ENCODE data around the gene ATP5F1E.

The ATP5F1E gene

DNA sequence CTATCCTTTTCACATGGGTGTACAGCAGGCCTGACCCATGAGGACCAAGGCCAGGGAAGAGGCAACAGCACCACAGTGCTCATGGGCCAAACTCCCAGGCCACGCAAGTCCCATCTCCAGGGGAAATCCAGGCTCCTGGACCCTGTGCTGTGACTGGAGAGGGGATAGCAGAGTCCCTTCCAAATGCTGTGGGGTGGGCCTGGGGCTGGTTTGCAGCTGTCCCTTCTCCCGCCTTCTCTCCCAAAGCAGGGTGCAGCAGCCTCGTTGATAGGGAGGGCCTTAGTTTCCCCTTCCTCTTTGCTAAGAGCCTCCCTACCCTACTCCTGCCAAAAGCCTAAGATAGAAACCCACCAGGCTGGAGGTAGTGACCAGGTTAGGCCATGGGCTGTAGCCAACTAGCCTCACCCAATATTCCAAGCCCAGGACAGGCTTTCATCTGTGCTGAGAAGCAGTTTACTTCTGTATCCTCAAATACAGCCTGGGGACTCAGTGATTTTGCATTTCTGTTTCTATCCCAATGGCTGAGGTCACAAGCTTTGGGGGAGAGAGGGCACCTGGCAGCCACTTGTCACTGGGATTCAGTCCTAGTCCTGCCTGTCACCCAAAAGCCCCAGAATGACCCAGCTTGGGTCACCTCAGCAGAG, 26.5 kb downstream of the ATP5F1E start:
- no peak for DNase-seq (ENCODE audit: low spot score)

DNA sequence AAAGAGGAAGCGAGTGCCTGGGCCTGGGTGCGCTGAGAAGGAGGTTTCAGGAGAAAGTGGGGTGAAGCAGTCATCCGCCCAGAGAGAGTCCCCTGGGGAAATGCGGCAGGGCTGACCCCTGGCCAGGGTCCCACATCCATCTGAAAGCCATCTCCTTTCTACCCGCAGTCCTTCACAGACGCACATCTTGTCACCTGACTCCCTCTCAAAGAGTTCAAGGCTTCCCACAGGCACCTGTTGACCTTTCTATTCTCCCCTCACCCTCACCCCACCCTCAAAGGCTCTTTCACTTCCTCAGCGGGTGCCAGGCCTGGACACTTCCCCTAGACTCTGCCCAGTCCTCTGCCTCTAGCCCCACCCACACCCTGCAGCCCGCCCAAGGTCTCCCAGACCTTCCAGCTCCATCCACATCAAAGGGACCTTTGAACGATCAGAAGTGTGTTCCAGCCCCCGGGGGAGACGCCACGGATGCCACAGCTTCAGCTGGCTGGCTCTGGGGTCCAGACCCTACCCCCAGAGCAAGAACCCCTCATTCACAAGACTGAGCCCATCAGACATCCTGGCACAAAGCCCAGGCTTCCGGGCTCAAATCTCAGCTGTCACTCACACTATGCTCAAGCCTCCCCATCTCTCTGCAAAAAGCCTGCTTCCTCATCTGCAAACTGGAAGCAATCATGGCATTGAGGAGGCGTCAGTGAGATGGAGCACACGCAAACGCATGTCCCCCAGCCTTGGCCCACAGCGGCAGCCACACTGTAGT, 27.2 kb downstream of the ATP5F1E start:
- DNase-seq (ENCODE audit: low spot score): no peak

DNA sequence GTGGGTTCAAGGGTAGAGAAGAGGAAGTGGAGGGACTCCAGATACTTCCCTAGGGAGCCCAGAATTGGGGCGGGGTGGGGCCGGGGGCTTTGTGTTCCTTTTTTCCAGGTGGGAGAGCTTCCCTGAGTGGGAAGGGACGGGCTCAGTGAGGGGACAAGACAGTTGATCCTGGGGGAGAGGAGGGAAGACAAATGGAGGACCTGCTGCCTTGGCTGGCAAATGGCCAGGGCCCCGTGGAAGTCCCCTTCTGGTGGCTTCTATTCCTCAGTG, 27.7 kb downstream of the ATP5F1E start:
- no peak for DNase-seq (ENCODE audit: low spot score)

- no peak for DNase-seq (ENCODE audit: low spot score)
Observed at GRCh38 chr20:59003836-59004492, 28.2 kb downstream of the ATP5F1E start.

DNA sequence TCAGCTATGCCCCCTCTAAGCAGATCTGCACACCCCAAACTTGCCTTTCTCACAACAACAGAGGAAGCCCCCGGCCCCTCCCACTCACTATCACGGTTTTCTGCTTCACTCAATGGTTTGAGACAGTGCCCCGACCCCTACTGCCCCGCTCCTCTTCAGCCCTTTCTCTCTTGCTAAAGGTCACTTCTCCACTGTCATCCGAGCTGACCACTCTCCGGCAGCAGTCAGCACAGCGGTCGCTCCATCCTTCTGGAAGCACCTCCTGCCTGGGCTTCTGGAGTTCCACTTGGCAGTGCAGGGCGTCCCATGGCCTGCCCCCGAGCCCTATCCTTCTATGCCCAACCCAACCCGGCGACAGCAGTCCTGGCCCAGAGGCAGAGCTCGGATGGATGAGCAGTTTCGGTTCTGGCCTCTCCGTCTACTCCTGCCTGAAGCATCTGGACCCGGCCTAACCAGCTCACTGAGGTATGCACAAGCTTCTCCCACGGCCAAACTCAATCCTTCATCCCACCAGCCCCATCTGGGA, 29.2 kb downstream of the ATP5F1E start:
- DNase-seq (ENCODE audit: low spot score): no peak

GRCh38 chr20:59002388-59002787, 29.7 kb downstream of the ATP5F1E start:
- no peak for DNase-seq (ENCODE audit: low spot score)

DNA sequence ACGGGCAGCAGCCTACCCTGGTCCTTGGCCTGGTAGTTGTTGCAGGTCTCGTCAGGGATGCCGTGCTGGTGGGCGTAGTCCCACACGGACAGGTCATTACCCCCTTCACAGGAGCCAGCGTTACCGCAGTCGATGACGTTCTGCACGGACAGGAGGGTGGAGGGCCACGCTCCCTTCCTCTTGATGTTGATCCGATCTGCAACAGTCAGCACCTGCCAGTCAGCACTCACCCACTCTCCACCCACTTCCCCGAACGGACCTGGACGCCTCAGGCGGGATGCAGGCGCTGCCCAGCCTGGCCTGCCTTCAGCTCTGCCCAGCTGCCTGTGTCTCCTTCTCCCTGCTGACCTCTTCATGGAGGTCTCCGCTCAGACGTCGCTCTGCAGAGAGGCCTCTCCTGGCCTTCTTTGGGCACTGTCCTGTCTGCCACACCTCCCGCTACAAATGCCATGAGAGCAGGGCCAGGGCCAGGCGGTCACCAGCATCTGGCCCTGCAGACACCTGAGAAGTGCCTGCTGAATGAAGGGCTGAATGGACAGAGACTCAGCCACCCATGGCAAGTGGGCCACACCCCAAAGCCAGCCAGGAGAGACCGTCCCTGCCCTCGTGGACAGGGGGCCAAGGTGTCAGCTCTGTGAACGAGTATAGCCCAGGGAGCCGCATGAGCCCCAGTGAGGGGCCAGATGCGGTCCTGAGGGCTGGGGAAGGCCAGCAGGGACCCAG, 30.5 kb downstream of the ATP5F1E start:
- DNase-seq (ENCODE audit: low spot score): no peak

DNA sequence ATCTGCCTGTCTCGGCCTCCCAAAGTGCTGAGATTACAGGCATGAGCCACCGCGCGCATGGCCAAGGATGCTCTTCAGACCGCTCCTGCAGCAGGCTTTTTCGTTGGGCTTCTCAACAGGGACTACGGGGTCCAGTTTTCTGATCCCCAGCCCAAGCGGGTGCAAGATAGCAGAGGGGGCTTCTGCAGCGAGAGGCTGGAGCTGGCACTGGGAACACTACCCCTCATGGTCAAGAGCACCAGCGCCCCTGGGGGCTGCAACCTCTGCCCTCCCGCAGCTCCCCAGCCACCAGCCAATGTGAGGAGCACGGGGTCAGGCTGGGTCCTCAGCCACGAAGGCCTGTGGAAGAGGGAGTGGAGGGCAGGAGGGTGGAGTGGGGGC, 31.1 kb downstream of the ATP5F1E start:
- no peak for DNase-seq (ENCODE audit: low spot score)

DNA sequence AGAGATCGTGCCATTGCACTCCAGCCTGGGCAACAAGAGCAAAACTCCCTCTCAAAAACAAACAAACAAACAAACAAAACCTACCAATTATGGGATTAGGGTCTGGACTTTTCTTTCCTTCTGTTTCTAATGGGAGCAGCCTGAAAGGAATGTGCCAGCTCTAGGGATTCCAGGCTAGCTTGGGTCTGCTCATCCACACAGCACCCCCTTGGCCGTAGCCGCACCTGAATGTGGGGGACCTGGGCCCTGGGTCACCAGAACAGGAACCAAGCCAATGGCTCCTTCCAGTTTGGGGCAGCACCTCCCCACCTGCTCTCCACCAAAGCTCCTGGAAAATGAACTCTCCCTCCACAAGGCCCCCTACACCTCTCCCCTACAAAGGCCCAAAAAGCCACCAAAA, 31.8 kb downstream of the ATP5F1E start:
- DNase-seq (ENCODE audit: low spot score): no peak

DNA sequence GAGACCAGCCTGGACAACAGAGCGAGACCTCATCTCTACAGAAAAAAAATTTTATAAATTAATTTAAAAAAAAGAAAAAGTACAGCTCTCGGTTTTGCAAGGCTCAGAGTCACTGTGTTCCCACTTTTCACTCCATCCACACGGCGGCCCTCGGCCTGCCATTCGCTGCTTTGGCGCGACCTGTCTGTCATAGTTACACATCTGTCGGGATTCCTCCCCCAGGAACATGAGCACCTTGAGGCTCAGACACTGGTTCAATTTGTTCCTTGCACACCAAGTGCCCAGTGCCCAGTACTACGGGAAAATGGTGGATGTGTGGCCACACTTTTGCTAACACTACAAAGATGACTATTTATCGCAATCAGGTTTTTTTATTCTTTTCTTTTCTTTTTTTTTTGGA, 33.5 kb downstream of the ATP5F1E start:
- DNase-seq (ENCODE audit: low spot score): no peak

- DNase-seq (ENCODE audit: low spot score): no peak
Observed at GRCh38 chr20:58997141-58997770, 34.9 kb downstream of the ATP5F1E start.

DNA sequence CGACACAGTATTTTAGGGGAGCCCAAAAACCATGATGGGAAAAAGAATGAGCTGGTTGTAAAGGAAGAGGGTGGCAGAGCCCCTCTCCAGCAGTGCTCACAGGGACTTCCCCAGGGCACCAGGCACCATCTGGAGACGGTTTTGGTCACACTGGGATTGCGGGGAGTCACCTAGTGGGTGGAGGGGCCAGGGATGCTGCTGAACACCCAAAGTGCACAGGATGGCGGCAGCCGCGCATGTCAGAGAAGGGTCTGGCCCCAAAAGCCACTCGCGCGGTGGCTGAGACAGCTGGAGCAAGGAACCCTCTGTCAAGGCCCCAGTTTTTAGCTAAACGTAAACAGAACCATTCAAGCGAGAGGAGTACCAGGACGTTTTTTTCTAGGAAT, 35.9 kb downstream of the ATP5F1E start:
- no peak for DNase-seq (ENCODE audit: low spot score)

DNA sequence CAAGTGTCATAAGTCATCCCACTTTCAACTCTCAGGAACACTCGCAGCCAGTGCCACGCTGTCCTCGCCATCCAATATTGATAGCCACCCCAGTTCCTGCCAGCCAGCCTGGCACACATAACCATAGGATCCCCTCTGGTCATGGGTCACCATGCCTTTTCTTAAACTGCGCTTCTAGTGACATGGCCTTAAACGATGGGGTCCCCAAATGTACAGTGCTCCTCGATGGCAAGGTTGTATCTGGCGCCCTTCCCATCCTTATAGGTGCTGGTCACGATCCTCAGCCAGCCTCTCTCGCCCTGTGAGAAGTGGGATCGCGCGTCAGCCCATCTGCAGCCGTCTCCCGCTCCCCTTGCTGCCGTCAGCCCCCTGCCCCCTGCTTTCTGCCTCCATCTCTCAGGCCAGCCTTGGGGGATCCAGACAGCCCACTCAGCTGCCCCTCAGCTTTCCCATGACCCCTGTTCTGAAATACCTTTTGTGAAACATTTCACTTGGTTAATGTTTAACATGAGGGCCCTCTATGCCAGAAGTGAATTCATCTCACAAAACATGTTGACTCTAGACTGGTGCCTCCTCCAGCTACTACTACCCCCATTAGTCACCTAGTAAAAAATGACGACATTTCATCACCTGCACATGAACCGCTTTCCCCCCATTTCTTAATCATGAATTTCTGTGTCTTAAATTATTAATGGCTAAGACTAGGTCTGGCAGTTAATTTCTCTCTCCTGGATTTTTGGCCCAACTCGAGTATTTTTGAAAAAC, 36.5 kb downstream of the ATP5F1E start:
- no peak for DNase-seq (ENCODE audit: low spot score)

DNA sequence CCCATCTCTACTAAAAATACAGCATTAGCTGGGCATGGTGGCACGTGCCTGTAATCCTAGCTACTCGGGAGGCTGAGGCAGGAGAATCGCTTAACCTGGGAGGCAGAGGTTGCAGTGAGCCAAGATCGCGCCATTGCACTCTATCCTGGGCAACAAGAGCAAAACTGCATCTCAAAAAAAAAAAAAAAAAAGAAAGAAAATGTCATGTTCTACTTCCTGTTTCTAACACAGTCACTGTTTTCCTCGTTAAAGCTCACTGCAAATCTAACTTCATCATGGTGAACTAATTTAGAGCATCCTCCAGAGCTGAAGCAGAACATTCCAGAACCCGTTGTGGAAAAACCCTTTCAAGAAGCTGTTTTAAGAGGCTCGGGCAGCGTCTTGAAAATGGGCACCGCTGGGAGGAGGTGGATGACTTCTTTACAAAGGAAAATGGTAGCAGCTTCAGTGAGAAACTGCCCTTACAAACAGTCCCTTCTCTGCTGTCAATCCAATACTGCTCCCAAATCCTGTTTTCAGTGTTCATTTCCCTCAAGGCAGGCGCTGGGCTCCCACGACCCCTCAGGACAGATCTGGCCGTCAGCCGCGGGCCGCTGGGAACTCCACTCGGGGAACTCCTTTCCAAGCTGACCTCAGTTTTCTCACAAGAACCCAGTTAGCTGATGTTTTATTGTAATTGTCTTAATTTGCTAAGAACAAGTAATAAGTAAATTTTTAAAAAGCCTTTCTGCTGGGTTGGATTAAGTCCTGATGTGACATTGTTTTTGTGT, 37.6 kb downstream of the ATP5F1E start:
- DNase-seq (ENCODE audit: low spot score): no peak

GRCh38 chr20:58993332-58994248, 38.5 kb downstream of the ATP5F1E start:
- DNase-seq (ENCODE audit: low spot score): no peak

DNA sequence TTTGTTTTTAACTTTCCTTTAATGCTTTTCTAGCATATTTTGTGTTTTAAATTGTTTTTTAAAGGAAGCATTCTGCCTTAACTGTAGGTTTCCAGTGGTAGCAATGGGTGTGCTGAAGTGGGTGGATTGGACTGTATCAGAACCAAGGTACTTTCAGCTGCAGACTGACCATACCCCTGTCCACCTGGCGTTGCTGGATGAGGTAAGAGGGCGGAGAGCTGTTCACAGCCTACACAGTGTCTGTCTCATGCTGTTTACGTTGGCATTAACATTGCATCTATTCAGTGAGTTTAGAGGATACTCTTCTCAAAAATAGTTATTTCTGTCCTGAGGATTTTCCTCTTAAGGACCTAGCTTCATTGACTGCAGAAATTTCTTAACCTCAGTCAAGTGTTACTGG, 39.2 kb downstream of the ATP5F1E start:
- DNase-seq (ENCODE audit: low spot score): no peak

DNA sequence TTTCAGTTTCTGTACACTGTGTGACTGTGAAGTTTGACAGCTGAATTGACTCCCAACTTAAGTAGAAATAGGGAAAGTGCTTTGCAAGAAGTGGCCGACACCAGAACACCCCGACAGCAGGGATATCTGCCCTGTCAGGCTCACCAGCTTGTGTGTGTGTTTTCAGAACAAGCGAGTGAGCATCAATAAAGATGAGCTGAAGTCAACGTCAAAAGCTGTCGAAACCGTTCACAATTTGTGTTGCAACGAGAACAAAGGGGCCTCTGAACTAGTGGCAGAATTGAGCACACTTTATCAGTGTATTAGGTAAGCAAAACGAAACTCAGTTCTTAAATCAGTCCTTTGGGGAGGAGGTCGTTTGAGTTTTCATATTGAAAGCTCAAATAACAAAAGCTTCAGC, 40.4 kb downstream of the ATP5F1E start:
- no peak for DNase-seq (ENCODE audit: low spot score)

- no peak for DNase-seq (ENCODE audit: low spot score)
Observed at GRCh38 chr20:58990651-58991445, 41.3 kb downstream of the ATP5F1E start.

DNA sequence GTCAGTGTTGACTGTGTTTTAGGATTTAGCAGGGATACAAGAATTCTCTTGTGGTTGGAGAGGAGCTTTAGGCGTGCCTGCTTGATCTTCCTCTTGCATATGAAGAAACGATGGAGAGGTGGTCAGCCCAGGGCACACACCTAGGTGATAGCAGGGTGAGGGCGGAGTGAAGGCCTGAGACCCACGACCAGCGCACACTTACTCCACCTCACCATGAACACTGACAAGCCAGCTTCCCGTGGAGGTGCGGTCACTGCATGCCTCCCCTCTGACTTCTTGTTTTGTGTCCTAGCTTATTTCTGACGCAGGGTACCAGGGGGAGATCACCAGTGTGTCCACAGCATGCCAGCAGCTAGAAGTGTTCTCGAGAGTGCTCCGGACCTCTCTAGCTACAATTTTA, 42.9 kb downstream of the ATP5F1E start:
- DNase-seq (ENCODE audit: low spot score): no peak
